Midbrain (tissue), 1 donor: ENCODE results near the gene KCNMB4.

Source experiments
- DNase-seq: peaks from one replicate; lab custom pipeline; 2025; lab: John Stamatoyannopoulos, UW

The KCNMB4 gene

GRCh38 chr12:70443062-70443673, 77.1 kb downstream of the KCNMB4 start:
- no peak for DNase-seq

GRCh38 chr12:70444903-70445302, 78.8 kb downstream of the KCNMB4 start:
- DNase-seq: no peak

- DNase-seq: no peak
These were observed 82.3 kb downstream of the KCNMB4 start for GRCh38 chr12:70448371-70448770.

- no peak for DNase-seq
These were observed 83.1 kb downstream of the KCNMB4 start for GRCh38 chr12:70449074-70449752.

- no peak for DNase-seq
These were observed 83.8 kb downstream of the KCNMB4 start for GRCh38 chr12:70449753-70450341.

GRCh38 chr12:70451528-70451927, 85.4 kb downstream of the KCNMB4 start:
- no peak for DNase-seq

- DNase-seq: no peak
These were observed 90.9 kb downstream of the KCNMB4 start for GRCh38 chr12:70456953-70457352.

- DNase-seq: no peak
These were observed 93.7 kb downstream of the KCNMB4 start for GRCh38 chr12:70459786-70460185.

- no peak for DNase-seq
These were observed 97.9 kb downstream of the KCNMB4 start for GRCh38 chr12:70463997-70464396.

- DNase-seq: no peak
These were observed 100.7 kb downstream of the KCNMB4 start for GRCh38 chr12:70466753-70467152.

GRCh38 chr12:70467476-70467875, 101.4 kb downstream of the KCNMB4 start:
- DNase-seq: no peak

GRCh38 chr12:70467918-70468733, 102.0 kb downstream of the KCNMB4 start:
- DNase-seq: no peak

GRCh38 chr12:70468741-70469140, 102.7 kb downstream of the KCNMB4 start:
- no peak for DNase-seq

GRCh38 chr12:70469221-70469820, 103.2 kb downstream of the KCNMB4 start:
- no peak for DNase-seq

GRCh38 chr12:70482764-70483163, 116.7 kb downstream of the KCNMB4 start:
- no peak for DNase-seq
